ENCODE results near the gene TEDC1. TPM values are rescaled to one million over a fixed set of nuclear protein-coding genes. Genes with fewer than 3 reads are reported as not detected.
A peak's percentile ranks its signal among the peaks of the same experiment; 100 is the strongest.

Gene TEDC1
- total RNA-seq, 4 donors from 2014 or later = 0.97 to 4.2 (median 2.2) TPM

GRCh38 chr14:105466531-105467248, 24.4 kb upstream of the TEDC1 start:
- Histone ChIP-seq H3K27ac (no peak overlapping the region), H3K4me1 (peaks cover 24 to 27% of the 10 kb centered on the region in 2 donors), H3K36me3 (peaks cover 0 to 31% of the 10 kb centered on the region in 2 donors), H3K4me3 (no peak overlapping the region), H3K9me3 (no peaks in the 10 kb centered on the region), H3K27me3 (no peaks in the 10 kb centered on the region)
- TF ChIP-seq CTCF (IDR thresholded peaks at IDR 0.05 in 4 of 5, conservative IDR thresholded peaks at IDR 0.05 in 1 of 5) = no peak
- no peak for TF ChIP-seq POLR2A (IDR thresholded peaks at IDR 0.05)
- in situ Hi-C loops (cut with MboI; ENCODE audit: low sequenced_read_pairs in 4 of 4) = no loop called here
- intact Hi-C loops (cut with DNase I; ENCODE audit: low total_unique reads) = no loop called here
- DNase-seq = no peak
- no peak for ATAC-seq

- Histone ChIP-seq H3K27me3 (no peaks in the 10 kb centered on the region), H3K36me3 (peaks cover 0 to 29% of the 10 kb centered on the region in 2 donors), H3K4me3 (no peak overlapping the region), H3K9me3 (no peaks in the 10 kb centered on the region), H3K4me1 (peaks cover 31 to 34% of the 10 kb centered on the region in 2 donors), H3K27ac (no peak overlapping the region)
- TF ChIP-seq POLR2A (IDR thresholded peaks at IDR 0.05) = no peak
- no peak for TF ChIP-seq CTCF (IDR thresholded peaks at IDR 0.05 in 4 of 5, conservative IDR thresholded peaks at IDR 0.05 in 1 of 5)
- intact Hi-C loops (cut with DNase I; ENCODE audit: low total_unique reads) (no loop called here), in situ Hi-C loops (cut with MboI; ENCODE audit: low sequenced_read_pairs in 4 of 4) (no loop called here)
- DNase-seq (no peak), ATAC-seq (no peak)
Observed at GRCh38 chr14:105467249-105467941, 23.7 kb upstream of the TEDC1 start.

GRCh38 chr14:105467942-105468471, 23.0 kb upstream of the TEDC1 start:
- H3K9me3 ChIP-seq = no peaks in the 10 kb centered on the region
- in situ Hi-C loops (cut with MboI; ENCODE audit: low sequenced_read_pairs in 4 of 4) (no loop called here), intact Hi-C loops (cut with DNase I; ENCODE audit: low total_unique reads) (no loop called here)
- DNase-seq (no peak), ATAC-seq (no peak)
- H3K4me3 ChIP-seq = no peak overlapping the region
- no peaks in the 10 kb centered on the region for H3K27me3 ChIP-seq
- peaks cover 0 to 26% of the 10 kb centered on the region in 2 donors for H3K36me3 ChIP-seq
- peak overlapping the region; percentile 31 to 65 (median 44) for H3K27ac ChIP-seq
- TF ChIP-seq POLR2A (IDR thresholded peaks at IDR 0.05) = no peak
- no peak for TF ChIP-seq CTCF (IDR thresholded peaks at IDR 0.05 in 4 of 5, conservative IDR thresholded peaks at IDR 0.05 in 1 of 5)
- H3K4me1 ChIP-seq = peaks cover 37 to 40% of the 10 kb centered on the region in 2 donors

GRCh38 chr14:105468621-105469241, 22.3 kb upstream of the TEDC1 start:
- in situ Hi-C loops (cut with MboI; ENCODE audit: low sequenced_read_pairs in 4 of 4) = no loop called here
- intact Hi-C loops (cut with DNase I; ENCODE audit: low total_unique reads) = no loop called here
- Histone ChIP-seq H3K4me1 (peaks cover 42 to 47% of the 10 kb centered on the region in 2 donors), H3K9me3 (no peaks in the 10 kb centered on the region), H3K36me3 (peaks cover 0 to 19% of the 10 kb centered on the region in 2 donors), H3K27me3 (no peaks in the 10 kb centered on the region), H3K4me3 (no peak overlapping the region), H3K27ac (peak overlapping the region in 3 of 4 donors; percentile 39 to 65 (median 50))
- TF ChIP-seq POLR2A (IDR thresholded peaks at IDR 0.05) (no peak), CTCF (IDR thresholded peaks at IDR 0.05 in 4 of 5, conservative IDR thresholded peaks at IDR 0.05 in 1 of 5) (no peak)
- DNase-seq = peak in 1 of 2 donors; percentile 72
- peak; percentile 55 to 67 for ATAC-seq

Measured in gastrocnemius medialis (tissue), 4 donors.